ENCODE data around the gene ALDH1A3.

The ALDH1A3 gene

DNA sequence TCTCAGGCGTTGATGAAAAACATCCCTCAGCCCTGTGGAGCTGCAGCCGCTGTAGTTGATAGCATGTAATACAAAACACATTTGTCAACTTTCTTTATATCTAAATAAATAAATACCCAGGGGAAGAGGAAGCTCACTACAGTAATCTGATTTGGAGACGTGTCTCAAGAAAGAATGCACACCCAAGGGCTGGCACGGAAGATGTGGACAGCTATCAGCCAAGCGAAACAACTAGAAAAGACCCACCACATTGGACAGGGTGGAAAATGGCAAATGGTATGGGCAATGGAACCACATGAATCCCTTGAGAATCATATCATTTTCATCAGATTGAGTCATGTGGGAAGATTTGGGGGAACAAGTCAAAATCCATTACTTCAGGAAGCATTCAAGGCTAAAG is 43.1 kb upstream of the ALDH1A3 start:
- H3K4me3 ChIP-seq (replicated peaks; ENCODE audit: low read depth, low read length), result no peak overlapping the region
- TF ChIP-seq, protein P1, sequence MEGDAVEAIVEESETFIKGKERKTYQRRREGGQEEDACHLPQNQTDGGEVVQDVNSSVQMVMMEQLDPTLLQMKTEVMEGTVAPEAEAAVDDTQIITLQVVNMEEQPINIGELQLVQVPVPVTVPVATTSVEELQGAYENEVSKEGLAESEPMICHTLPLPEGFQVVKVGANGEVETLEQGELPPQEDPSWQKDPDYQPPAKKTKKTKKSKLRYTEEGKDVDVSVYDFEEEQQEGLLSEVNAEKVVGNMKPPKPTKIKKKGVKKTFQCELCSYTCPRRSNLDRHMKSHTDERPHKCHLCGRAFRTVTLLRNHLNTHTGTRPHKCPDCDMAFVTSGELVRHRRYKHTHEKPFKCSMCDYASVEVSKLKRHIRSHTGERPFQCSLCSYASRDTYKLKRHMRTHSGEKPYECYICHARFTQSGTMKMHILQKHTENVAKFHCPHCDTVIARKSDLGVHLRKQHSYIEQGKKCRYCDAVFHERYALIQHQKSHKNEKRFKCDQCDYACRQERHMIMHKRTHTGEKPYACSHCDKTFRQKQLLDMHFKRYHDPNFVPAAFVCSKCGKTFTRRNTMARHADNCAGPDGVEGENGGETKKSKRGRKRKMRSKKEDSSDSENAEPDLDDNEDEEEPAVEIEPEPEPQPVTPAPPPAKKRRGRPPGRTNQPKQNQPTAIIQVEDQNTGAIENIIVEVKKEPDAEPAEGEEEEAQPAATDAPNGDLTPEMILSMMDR (IDR thresholded peaks at IDR 0.05; ENCODE audit: low read length, missing control alignments), result no peak
- DNase-seq (ENCODE audit: low read depth), result no peak

DNA sequence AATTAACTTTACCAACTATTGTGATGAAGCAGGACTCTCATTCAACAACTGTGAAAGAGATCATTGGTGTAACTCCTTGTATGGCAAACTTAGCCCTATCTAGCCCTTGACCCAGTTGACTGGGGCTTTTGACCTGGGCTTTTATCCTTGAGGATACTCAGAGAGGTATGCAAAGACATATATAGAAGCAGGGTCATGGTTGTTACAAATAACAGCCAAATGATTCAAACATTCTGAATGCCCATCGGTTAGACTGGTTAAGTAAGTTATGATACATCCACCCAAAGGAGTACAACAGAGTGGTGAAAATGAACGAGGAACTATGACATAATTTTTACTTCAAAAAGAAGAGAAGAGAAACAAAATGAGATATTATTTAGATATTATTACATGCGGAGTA is 38.2 kb upstream of the ALDH1A3 start:
- TF ChIP-seq, protein P1 (IDR thresholded peaks at IDR 0.05; ENCODE audit: low read length, missing control alignments), result no peak
- no peak for DNase-seq (ENCODE audit: low read depth)

DNA sequence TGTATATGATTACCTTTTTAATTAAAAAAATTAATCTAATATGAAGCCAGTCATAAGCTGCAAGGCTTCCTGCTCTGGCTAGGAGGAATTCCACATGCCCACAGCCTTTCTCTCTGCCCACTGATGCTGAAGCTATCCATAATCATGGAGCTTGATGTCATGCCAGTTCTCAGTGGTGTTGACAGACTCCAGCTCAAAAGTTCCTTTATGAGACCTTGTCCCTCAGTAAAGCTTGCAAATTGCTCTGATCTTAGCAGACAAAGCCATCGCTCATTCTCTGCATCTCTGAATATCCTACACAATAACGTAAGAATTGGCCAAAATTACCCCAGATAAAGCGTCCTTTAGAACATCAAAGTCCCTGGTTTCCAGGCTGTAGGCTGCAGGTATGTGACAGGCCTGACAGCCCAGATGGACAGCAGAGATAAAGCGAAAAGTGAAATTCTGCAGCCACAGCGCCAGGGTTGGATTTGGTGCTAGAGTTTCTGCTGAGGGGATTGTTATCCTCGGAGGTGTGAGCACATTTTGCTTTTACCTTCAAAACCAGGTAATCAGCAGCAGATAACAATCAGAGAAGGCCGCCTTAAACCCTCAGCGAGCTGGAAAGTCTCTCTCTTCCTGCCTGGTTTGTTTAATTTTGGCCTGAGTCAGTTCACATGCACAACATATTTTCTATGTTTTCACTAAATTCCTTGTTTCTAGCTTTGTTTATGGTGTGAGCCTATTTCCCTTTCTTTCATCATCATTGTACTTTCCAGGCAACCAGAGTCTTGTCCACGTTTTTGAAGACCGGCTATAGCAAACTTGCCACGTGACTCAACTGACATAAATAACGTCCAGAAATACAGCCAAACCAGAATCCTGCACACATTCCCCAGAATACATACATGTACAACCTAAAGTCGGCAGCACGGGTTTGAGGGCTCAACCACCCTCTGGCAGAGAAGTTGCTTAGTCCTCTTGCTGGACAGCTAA is 36.6 kb upstream of the ALDH1A3 start:
- no peak overlapping the region for H3K4me3 ChIP-seq (replicated peaks; ENCODE audit: low read depth, low read length)
- TF ChIP-seq, protein P1 (IDR thresholded peaks at IDR 0.05; ENCODE audit: low read length, missing control alignments), result no peak
- peak; percentile 39 for DNase-seq (ENCODE audit: low read depth)

More for the DNA sequence above, 38.2 kb upstream of the ALDH1A3 start:
- no peak overlapping the region for H3K4me3 ChIP-seq (replicated peaks; ENCODE audit: low read depth, low read length)

DNA sequence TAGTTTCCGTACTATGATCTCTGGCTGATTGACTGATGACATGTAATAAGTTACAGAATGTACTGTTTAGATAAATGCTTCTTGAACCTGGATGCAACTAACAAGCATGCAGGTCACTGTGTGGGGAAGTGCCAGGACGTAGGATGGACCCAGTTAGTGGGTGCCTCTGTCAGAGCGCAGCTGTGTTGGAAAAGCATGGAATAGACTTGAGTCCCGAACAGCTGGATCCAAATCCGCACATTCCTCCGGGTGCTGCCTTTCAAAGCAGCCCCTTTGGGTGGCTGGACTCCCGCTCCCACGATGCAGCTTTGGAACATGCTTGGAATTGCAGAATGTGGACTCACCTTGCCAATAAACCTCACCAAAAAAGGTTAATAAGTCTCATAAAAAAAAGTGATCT is 35.5 kb upstream of the ALDH1A3 start:
- TF ChIP-seq, protein P1 (IDR thresholded peaks at IDR 0.05; ENCODE audit: low read length, missing control alignments), result no peak
- DNase-seq (ENCODE audit: low read depth), result no peak
- no peak overlapping the region for H3K4me3 ChIP-seq (replicated peaks; ENCODE audit: low read depth, low read length)

DNA sequence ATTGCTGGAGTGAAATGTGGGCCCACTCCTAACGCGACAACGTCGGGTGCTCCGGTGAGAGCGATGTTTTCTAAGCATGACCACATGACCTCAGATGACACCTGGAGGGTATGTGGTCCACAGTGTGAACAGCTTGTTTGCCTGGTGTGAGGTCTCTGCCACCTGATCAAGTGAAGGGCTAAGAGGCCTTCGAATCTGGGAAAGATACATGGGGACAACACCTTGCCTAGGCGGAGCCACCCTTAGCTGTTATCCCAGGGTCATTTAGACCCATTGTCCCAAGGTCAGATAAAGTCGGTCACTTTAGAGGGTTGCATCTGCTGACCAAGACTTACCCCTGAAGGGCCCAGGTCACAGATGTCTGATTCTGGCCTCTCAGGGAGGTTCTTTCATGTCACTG is 34.9 kb upstream of the ALDH1A3 start:
- no peak for DNase-seq (ENCODE audit: low read depth)
- TF ChIP-seq, protein P1 (IDR thresholded peaks at IDR 0.05; ENCODE audit: low read length, missing control alignments), result no peak

DNA sequence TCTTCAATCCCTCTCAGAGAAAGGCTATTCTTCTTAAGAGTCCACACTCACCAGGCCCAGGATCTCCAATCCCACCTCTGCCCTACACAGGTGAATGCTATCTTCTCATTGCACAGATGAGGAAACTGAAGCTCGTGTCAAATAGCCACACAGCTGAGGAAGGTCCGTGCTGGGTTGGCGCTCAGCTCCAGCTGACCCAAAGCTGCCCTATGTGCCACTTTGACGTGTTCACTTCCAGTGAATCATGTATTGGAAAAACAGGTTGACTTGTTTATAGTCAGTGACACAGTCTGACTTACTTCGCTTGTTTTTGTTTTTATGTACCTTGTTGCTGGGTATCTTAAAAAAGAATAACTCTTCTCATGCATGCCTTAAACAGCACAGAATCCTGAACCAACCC is 32.4 kb upstream of the ALDH1A3 start:
- no peak overlapping the region for H3K4me3 ChIP-seq (replicated peaks; ENCODE audit: low read depth, low read length)
- no peak for DNase-seq (ENCODE audit: low read depth)
- TF ChIP-seq, protein P1 (IDR thresholded peaks at IDR 0.05; ENCODE audit: low read length, missing control alignments), result no peak

More for the DNA sequence above, 34.9 kb upstream of the ALDH1A3 start:
- no peak overlapping the region for H3K4me3 ChIP-seq (replicated peaks; ENCODE audit: low read depth, low read length)
